Peyer's patch (tissue), 4 donors: ENCODE measurements around the gene EIF4E2. TPM values are rescaled to one million over a fixed set of nuclear protein-coding genes. Genes with fewer than 3 reads are reported as not detected.

Experiments used
- DNase-seq, 3 donors: peaks; one replicate each; pipeline ENCODE4 v3.0.0-alpha.2; 2017 to 2019
- H3K27ac ChIP-seq, 4 donors: fragments of 200-600 bp; sonication (generic); one replicate each; pipeline ENCODE4 v1.5.1; 2016 to 2019
- H3K27me3 ChIP-seq, 2 donors: fragments of 200-600 bp; sonication (generic); one replicate each; pipeline ENCODE4 v1.5.1; 2019
- H3K36me3 ChIP-seq, 3 donors: fragments of 200-600 bp; sonication (generic); one replicate each; pipeline ENCODE4 v1.5.1; 2016 to 2019
- H3K4me1 ChIP-seq, 4 donors: fragments of 200-600 bp; sonication (generic); one replicate each; pipeline ENCODE4 v1.5.1; 2016 to 2019
- H3K4me3 ChIP-seq, 4 donors: fragments of 200-600 bp; sonication (generic); 1 replicate in 3 of 4; 2 replicates in 1 of 4; pipeline ENCODE4 v1.5.1; 2016 to 2019; ENCODE audit warnings: mild to moderate bottlenecking in 1 of 4
- H3K9me3 ChIP-seq, 4 donors: fragments of 200-600 bp; sonication (generic); one replicate each; pipeline ENCODE4 v1.5.1; 2016 to 2019; ENCODE audit warnings: mild to moderate bottlenecking in 1 of 4
- CTCF ChIP-seq, 6 experiments: fragments of 450-650 bp in 4 of 6; fragments of 200-600 bp in 2 of 6; sonication (generic) in 1 of 6; IDR thresholded peaks; one replicate each; pipeline ENCODE4 v1.5.1; 2017 to 2019; ENCODE audit warnings: antibody characterized with exemption in 6 of 6, mild to moderate bottlenecking in 3 of 6, moderate library complexity in 1 of 6
- POLR2A ChIP-seq, 2 donors: fragments of 450-650 bp; IDR thresholded peaks; one replicate each; pipeline ENCODE4 v1.5.1; 2017; ENCODE audit warnings: antibody characterized with exemption in 2 of 2, mild to moderate bottlenecking in 2 of 2, moderate library complexity in 2 of 2
- total RNA-seq, 4 donors: library from RNA; depleted of rRNA; stranded (reverse); fragments of >200 nt; gene quantifications; one replicate each; pipeline ENCODE4 v1.1.0, GENCODE V29; 2016

The EIF4E2 gene
- total RNA-seq, 4 donors from 2014 or later = 33.0 to 51.8 (median 44.1) TPM

GRCh38 chr2:232600053-232600773, 49.7 kb downstream of the EIF4E2 start:
- TF ChIP-seq CTCF (IDR thresholded peaks at IDR 0.05) (no peak), POLR2A (IDR thresholded peaks at IDR 0.05) (no peak)
- no peaks in the 10 kb centered on the region for H3K9me3 ChIP-seq
- DNase-seq = no peak

GRCh38 chr2:232603283-232603682, 52.8 kb downstream of the EIF4E2 start:
- Histone ChIP-seq H3K27me3 (no peaks in the 10 kb centered on the region), H3K27ac (no peak overlapping the region), H3K4me1 (peaks cover 0 to 3% (median 0%) of the 10 kb centered on the region in 4 donors), H3K36me3 (no peaks in the 10 kb centered on the region), H3K9me3 (no peaks in the 10 kb centered on the region), H3K4me3 (no peak overlapping the region)
- TF ChIP-seq CTCF (IDR thresholded peaks at IDR 0.05) = no peak
- no peak for TF ChIP-seq POLR2A (IDR thresholded peaks at IDR 0.05)
- no peak for DNase-seq

More at GRCh38 chr2:232600053-232600773, 49.7 kb downstream of the EIF4E2 start:
- Histone ChIP-seq H3K36me3 (no peaks in the 10 kb centered on the region), H3K27me3 (no peaks in the 10 kb centered on the region), H3K4me3 (no peak overlapping the region), H3K27ac (no peak overlapping the region), H3K4me1 (no peaks in the 10 kb centered on the region)

GRCh38 chr2:232604535-232604934, 54.0 kb downstream of the EIF4E2 start:
- H3K36me3 ChIP-seq = no peaks in the 10 kb centered on the region
- H3K9me3 ChIP-seq = no peaks in the 10 kb centered on the region
- H3K4me3 ChIP-seq = no peak overlapping the region
- no peak for DNase-seq
- H3K27ac ChIP-seq = no peak overlapping the region
- no peaks in the 10 kb centered on the region for H3K27me3 ChIP-seq
- H3K4me1 ChIP-seq = peaks cover 0 to 3% (median 0%) of the 10 kb centered on the region in 4 donors
- no peak for TF ChIP-seq POLR2A (IDR thresholded peaks at IDR 0.05)
- no peak for TF ChIP-seq CTCF (IDR thresholded peaks at IDR 0.05)

- H3K27me3 ChIP-seq = no peaks in the 10 kb centered on the region
- H3K4me3 ChIP-seq = no peak overlapping the region
- DNase-seq = no peak
- peaks cover 0 to 3% (median 0%) of the 10 kb centered on the region in 4 donors for H3K4me1 ChIP-seq
- TF ChIP-seq POLR2A (IDR thresholded peaks at IDR 0.05) (no peak), CTCF (IDR thresholded peaks at IDR 0.05) (no peak)
- no peak overlapping the region for H3K27ac ChIP-seq
- no peaks in the 10 kb centered on the region for H3K36me3 ChIP-seq
- no peaks in the 10 kb centered on the region for H3K9me3 ChIP-seq
Measured at GRCh38 chr2:232607011-232607410, 56.5 kb downstream of the EIF4E2 start.

GRCh38 chr2:232609607-232610006, 59.1 kb downstream of the EIF4E2 start:
- TF ChIP-seq POLR2A (IDR thresholded peaks at IDR 0.05) (no peak), CTCF (IDR thresholded peaks at IDR 0.05) (no peak)
- H3K9me3 ChIP-seq = no peaks in the 10 kb centered on the region
- no peak overlapping the region for H3K4me3 ChIP-seq
- peaks cover 0 to 3% (median 0%) of the 10 kb centered on the region in 4 donors for H3K4me1 ChIP-seq
- no peaks in the 10 kb centered on the region for H3K36me3 ChIP-seq
- no peak overlapping the region for H3K27ac ChIP-seq
- DNase-seq = no peak
- no peaks in the 10 kb centered on the region for H3K27me3 ChIP-seq
